HEK293 (cell line): Measurements from ENCODE around the gene DMD.

ENCODE experiments used
- CTCF ChIA-PET: fragments of 350-600 bp; formaldehyde crosslinking; extraction: SDS; loops from one replicate; lab custom pipeline; 2021; ENCODE audit warnings: antibody characterized with exemption; lab: Yijun Ruan, JAX
- POLR2A ChIA-PET: fragments of 300-600 bp; formaldehyde crosslinking; extraction: SDS; loops from one replicate; lab custom pipeline; 2020; ENCODE audit warnings: antibody characterized with exemption, inconsistent platforms; lab: Yijun Ruan, JAX
- H3K27ac ChIP-seq: fragments of 200-500 bp; sonication (Bioruptor generic); 2 replicates; pipeline ENCODE4 v1.5.1; 2014; ENCODE audit warnings: low read depth, low read length, control low read depth, inconsistent platforms; ENCODE audit errors: extremely low read depth
- H3K36me3 ChIP-seq, 2 experiments: fragments of 200-500 bp in 1 of 2; sonication (Bioruptor generic) in 1 of 2; 1 replicate in 1 of 2; 2 replicates in 1 of 2; pipeline ENCODE4 v1.5.1; 2014 to 2017; ENCODE audit warnings: inconsistent platforms in 2 of 2, low read length in 2 of 2; ENCODE audit not compliant: control insufficient read depth in 2 of 2, insufficient read depth in 1 of 2
- H3K4me1 ChIP-seq: fragments of 200-500 bp; sonication (Bioruptor generic); 2 replicates; pipeline ENCODE4 v1.5.1; 2014; ENCODE audit warnings: mild to moderate bottlenecking, low read length, inconsistent platforms; ENCODE audit not compliant: control insufficient read depth, insufficient read depth
- H3K4me3 ChIP-seq: 2 replicates; pipeline ENCODE4 v1.5.1; 2011; ENCODE audit warnings: low read depth, mild to moderate bottlenecking, control low read depth, low read length, moderate library complexity
- H3K9me3 ChIP-seq: fragments of 200-500 bp; sonication (Bioruptor generic); 2 replicates; pipeline ENCODE4 v1.5.1; 2014; ENCODE audit warnings: low read depth, low read length, inconsistent platforms; ENCODE audit not compliant: control insufficient read depth, insufficient read depth
- KLF1 ChIP-seq: fragments of 450-650 bp; formaldehyde crosslinking; IDR thresholded peaks from 2 replicates; pipeline ENCODE4 v1.5.1; 2016; ENCODE audit warnings: missing biosample characterization, missing genetic modification characterization
- PRDM1 ChIP-seq: fragments of 450-650 bp; formaldehyde crosslinking; IDR thresholded peaks from 2 replicates; pipeline ENCODE4; 2016; ENCODE audit warnings: missing biosample characterization, missing genetic modification characterization
- ZBTB1 ChIP-seq: fragments of 450-650 bp; formaldehyde crosslinking; IDR thresholded peaks from 2 replicates; pipeline ENCODE4 v1.5.1; 2016; ENCODE audit warnings: missing biosample characterization, missing genetic modification characterization
- ZBTB20 ChIP-seq: fragments of 450-650 bp; formaldehyde crosslinking; IDR thresholded peaks from 2 replicates; pipeline ENCODE4 v1.5.1; 2016; ENCODE audit warnings: missing biosample characterization, missing genetic modification characterization
- ZBTB21 ChIP-seq: fragments of 450-650 bp; formaldehyde crosslinking; IDR thresholded peaks from 2 replicates; pipeline ENCODE4 v1.5.1; 2017; ENCODE audit warnings: missing biosample characterization, missing genetic modification characterization
- ZFP41 ChIP-seq: fragments of 450-650 bp; formaldehyde crosslinking; IDR thresholded peaks from 2 replicates; pipeline ENCODE4 v1.5.1; 2016; ENCODE audit warnings: missing biosample characterization, missing genetic modification characterization, borderline replicate concordance
- ZNF114 ChIP-seq: fragments of 450-650 bp; formaldehyde crosslinking; IDR thresholded peaks from 2 replicates; pipeline ENCODE4 v1.5.0; 2017; ENCODE audit warnings: missing biosample characterization, missing genetic modification characterization
- ZNF121 ChIP-seq: fragments of 450-650 bp; formaldehyde crosslinking; IDR thresholded peaks from 2 replicates; pipeline ENCODE4 v1.5.1; 2016; ENCODE audit warnings: missing biosample characterization, missing genetic modification characterization
- ZNF211 ChIP-seq: fragments of 450-650 bp; formaldehyde crosslinking; IDR thresholded peaks from 2 replicates; pipeline ENCODE4 v1.5.1; 2016; ENCODE audit warnings: low read depth, missing biosample characterization, missing genetic modification characterization
- ZNF23 ChIP-seq: fragments of 450-650 bp; formaldehyde crosslinking; IDR thresholded peaks from 2 replicates; pipeline ENCODE4 v1.5.1; 2016; ENCODE audit warnings: missing biosample characterization, missing genetic modification characterization, borderline replicate concordance
- ZNF311 ChIP-seq: fragments of 450-650 bp; formaldehyde crosslinking; IDR thresholded peaks from 2 replicates; pipeline ENCODE4 v1.5.1; 2017; ENCODE audit warnings: missing biosample characterization, missing genetic modification characterization, borderline replicate concordance
- ZNF560 ChIP-seq: fragments of 450-650 bp; formaldehyde crosslinking; IDR thresholded peaks from 2 replicates; pipeline ENCODE4 v1.5.1; 2017; ENCODE audit warnings: missing biosample characterization, missing genetic modification characterization, borderline replicate concordance
- ZNF561 ChIP-seq: fragments of 450-650 bp; IDR thresholded peaks from 2 replicates; pipeline ENCODE4 v1.5.1; 2018; ENCODE audit warnings: missing biosample characterization, missing genetic modification characterization, borderline replicate concordance
- ZNF654 ChIP-seq: fragments of 450-650 bp; formaldehyde crosslinking; IDR thresholded peaks from 2 replicates; pipeline ENCODE4 v1.5.1; 2016; ENCODE audit warnings: low read depth, missing biosample characterization, missing genetic modification characterization
- ZNF660 ChIP-seq: fragments of 450-650 bp; IDR thresholded peaks from 2 replicates; pipeline ENCODE4 v1.5.1; 2018; ENCODE audit warnings: missing biosample characterization, mild to moderate bottlenecking, missing genetic modification characterization
- ZXDB ChIP-seq: fragments of 450-650 bp; formaldehyde crosslinking; IDR thresholded peaks from 2 replicates; pipeline ENCODE4 v1.5.1; 2016; ENCODE audit warnings: missing biosample characterization, missing genetic modification characterization
- TF ChIP-seq, protein P1 (sequence below): fragments of 450-650 bp; formaldehyde crosslinking; IDR thresholded peaks from 2 replicates; pipeline ENCODE4 v1.5.1; 2016; ENCODE audit warnings: missing biosample characterization, missing genetic modification characterization
- TF ChIP-seq, protein P2 (sequence below): fragments of 450-650 bp; formaldehyde crosslinking; conservative IDR thresholded peaks from 2 replicates; pipeline ENCODE4 v1.5.1; 2016; ENCODE audit warnings: low read depth, missing biosample characterization, missing genetic modification characterization
- TF ChIP-seq, protein P3 (sequence below): fragments of 450-650 bp; formaldehyde crosslinking; optimal IDR thresholded peaks from 2 replicates; pipeline ENCODE3; 2016; ENCODE audit warnings: missing biosample characterization, mild to moderate bottlenecking, missing genetic modification characterization

The DMD gene

DNA sequence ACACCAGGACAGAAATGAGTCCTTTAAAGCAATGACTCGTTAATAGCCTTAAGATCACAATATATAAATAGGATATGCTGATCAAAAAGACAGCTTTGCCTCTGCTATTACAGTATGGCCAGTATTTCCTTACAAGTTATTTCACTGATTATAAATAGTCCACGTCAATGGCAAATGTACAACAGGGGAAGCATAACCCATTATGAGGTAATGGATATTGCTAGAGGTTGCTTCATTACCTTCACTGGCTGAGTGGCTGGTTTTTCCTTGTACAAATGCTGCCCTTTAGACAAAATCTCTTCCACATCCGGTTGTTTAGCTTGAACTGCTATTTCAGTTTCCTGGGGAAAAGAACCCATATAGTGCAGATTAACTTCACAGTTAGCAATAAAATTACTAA is 1374.9 kb downstream of the DMD start:
- ChIA-PET POLR2A (no interaction called here), CTCF (interaction anchor here (0.6 kb wide), 1 partner anchor 28 kb away, joined by 5 read pairs; no protein-coding TSS in a partner anchor)
- Histone ChIP-seq H3K27ac (no peak overlapping the region), H3K4me1 (no peaks in the 10 kb centered on the region), H3K9me3 (no peaks in the 10 kb centered on the region)
- TF ChIP-seq ZNF311 (no peak), ZNF660 (tag by site-specific recombination) (peak; percentile 88; the same call in 1 of the 2 replicates)
- TF ChIP-seq, all 188 proteins: peak for 1
- no peak overlapping the region for H3K4me3 ChIP-seq
- no peaks in the 10 kb centered on the region for H3K36me3 ChIP-seq

DNA sequence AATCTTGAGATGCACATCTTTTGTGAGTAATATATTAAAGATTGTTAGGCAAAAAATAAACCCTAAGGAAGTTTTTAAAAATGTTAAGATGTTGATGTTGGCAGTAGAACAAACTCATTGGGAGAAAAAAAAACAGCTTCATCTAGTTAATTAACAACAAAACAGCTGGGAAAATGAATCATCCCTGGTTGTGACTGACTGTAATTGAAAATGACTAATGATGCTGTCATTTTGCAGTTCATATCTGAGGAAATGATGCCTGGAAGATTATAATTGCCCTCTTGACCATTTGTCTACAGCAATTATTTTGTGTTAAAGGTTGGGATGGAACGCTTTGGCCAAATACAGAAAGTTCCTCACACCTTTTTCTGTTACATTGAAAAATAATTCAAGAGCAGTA is 1379.1 kb downstream of the DMD start:
- Histone ChIP-seq H3K27ac (no peak overlapping the region), H3K4me1 (no peaks in the 10 kb centered on the region), H3K4me3 (no peak overlapping the region), H3K9me3 (peaks cover 3% of the 10 kb centered on the region; the same call in 1 of the 2 replicates), H3K36me3 (no peaks in the 10 kb centered on the region)
- ChIA-PET CTCF (no interaction called here), POLR2A (no interaction called here)
- TF ChIP-seq ZNF121 (tag by site-specific recombination) (no peak), ZNF23 (tag by site-specific recombination) (no peak), ZBTB21 (tag by site-specific recombination) (no peak), KLF1 (tag by site-specific recombination) (no peak), ZXDB (tag by site-specific recombination) (no peak), ZBTB20 (no peak), ZNF560 (no peak), ZFP41 (no peak), ZNF561 (tag by site-specific recombination) (no peak), ZNF211 (tag by site-specific recombination) (no peak), ZBTB1 (tag by site-specific recombination) (no peak), ZNF654 (tag by site-specific recombination) (no peak), PRDM1 (no peak), ZNF114 (tag by site-specific recombination) (no peak)
- TF ChIP-seq, protein P1, sequence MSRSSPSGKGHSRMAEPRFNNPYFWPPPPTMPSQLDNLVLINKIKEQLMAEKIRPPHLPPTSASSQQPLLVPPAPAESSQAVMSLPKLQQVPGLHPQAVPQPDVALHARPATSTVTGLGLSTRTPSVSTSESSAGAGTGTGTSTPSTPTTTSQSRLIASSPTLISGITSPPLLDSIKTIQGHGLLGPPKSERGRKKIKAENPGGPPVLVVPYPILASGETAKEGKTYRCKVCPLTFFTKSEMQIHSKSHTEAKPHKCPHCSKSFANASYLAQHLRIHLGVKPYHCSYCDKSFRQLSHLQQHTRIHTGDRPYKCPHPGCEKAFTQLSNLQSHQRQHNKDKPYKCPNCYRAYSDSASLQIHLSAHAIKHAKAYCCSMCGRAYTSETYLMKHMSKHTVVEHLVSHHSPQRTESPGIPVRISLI (tag by site-specific recombination): no peak
- TF ChIP-seq, protein P2, sequence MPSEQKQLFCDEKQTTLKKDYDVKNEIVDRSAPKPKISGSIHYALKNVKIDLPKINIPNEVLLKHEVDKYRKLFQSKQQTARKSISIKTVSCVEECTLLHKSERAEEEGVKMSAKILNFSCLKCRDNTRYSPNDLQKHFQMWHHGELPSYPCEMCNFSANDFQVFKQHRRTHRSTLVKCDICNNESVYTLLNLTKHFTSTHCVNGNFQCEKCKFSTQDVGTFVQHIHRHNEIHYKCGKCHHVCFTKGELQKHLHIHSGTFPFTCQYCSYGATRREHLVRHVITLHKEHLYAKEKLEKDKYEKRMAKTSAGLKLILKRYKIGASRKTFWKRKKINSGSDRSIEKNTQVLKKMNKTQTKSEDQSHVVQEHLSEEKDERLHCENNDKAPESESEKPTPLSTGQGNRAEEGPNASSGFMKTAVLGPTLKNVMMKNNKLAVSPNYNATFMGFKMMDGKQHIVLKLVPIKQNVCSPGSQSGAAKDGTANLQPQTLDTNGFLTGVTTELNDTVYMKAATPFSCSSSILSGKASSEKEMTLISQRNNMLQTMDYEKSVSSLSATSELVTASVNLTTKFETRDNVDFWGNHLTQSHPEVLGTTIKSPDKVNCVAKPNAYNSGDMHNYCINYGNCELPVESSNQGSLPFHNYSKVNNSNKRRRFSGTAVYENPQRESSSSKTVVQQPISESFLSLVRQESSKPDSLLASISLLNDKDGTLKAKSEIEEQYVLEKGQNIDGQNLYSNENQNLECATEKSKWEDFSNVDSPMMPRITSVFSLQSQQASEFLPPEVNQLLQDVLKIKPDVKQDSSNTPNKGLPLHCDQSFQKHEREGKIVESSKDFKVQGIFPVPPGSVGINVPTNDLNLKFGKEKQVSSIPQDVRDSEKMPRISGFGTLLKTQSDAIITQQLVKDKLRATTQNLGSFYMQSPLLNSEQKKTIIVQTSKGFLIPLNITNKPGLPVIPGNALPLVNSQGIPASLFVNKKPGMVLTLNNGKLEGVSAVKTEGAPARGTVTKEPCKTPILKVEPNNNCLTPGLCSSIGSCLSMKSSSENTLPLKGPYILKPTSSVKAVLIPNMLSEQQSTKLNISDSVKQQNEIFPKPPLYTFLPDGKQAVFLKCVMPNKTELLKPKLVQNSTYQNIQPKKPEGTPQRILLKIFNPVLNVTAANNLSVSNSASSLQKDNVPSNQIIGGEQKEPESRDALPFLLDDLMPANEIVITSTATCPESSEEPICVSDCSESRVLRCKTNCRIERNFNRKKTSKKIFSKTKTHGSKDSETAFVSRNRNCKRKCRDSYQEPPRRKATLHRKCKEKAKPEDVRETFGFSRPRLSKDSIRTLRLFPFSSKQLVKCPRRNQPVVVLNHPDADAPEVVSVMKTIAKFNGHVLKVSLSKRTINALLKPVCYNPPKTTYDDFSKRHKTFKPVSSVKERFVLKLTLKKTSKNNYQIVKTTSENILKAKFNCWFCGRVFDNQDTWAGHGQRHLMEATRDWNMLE (tag by site-specific recombination): no peak
- TF ChIP-seq, protein P3, sequence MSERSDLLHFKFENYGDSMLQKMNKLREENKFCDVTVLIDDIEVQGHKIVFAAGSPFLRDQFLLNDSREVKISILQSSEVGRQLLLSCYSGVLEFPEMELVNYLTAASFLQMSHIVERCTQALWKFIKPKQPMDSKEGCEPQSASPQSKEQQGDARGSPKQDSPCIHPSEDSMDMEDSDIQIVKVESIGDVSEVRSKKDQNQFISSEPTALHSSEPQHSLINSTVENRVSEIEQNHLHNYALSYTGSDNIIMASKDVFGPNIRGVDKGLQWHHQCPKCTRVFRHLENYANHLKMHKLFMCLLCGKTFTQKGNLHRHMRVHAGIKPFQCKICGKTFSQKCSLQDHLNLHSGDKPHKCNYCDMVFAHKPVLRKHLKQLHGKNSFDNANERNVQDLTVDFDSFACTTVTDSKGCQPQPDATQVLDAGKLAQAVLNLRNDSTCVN (tag by site-specific recombination): no peak
